HG02623 (cell line): Measurements from ENCODE around the gene XRCC5.
A peak's percentile ranks its signal among the peaks of the same experiment; 100 is the strongest.

ENCODE experiments used
- ATAC-seq: cut with Tn5 transposase; IDR thresholded peaks from one replicate; pipeline ENCODE4 v1.9.1; 2021; ENCODE audit warnings: moderate library complexity; ENCODE audit not compliant: unreplicated experiment

XRCC5 gene

GRCh38 chr2:216222650-216223352, 113.7 kb downstream of the XRCC5 start:
- peak; percentile 57 for ATAC-seq

- ATAC-seq, result no peak
Observed at GRCh38 chr2:216224388-216224787, 115.2 kb downstream of the XRCC5 start.

GRCh38 chr2:216229277-216229914, 120.2 kb downstream of the XRCC5 start:
- no peak for ATAC-seq

GRCh38 chr2:216231867-216232266, 122.7 kb downstream of the XRCC5 start:
- no peak for ATAC-seq

GRCh38 chr2:216232721-216233120, 123.6 kb downstream of the XRCC5 start:
- no peak for ATAC-seq

- ATAC-seq, result no peak
Observed at GRCh38 chr2:216233281-216233995, 124.3 kb downstream of the XRCC5 start.

GRCh38 chr2:216234106-216234505, 125.0 kb downstream of the XRCC5 start:
- ATAC-seq, result no peak

- no peak for ATAC-seq
Observed at GRCh38 chr2:216235462-216235861, 126.3 kb downstream of the XRCC5 start.

- no peak for ATAC-seq
Observed at GRCh38 chr2:216235896-216236295, 126.7 kb downstream of the XRCC5 start.

GRCh38 chr2:216236486-216236885, 127.3 kb downstream of the XRCC5 start:
- ATAC-seq, result no peak

- ATAC-seq, result no peak
Observed at GRCh38 chr2:216242365-216242764, 133.2 kb downstream of the XRCC5 start.

- no peak for ATAC-seq
Observed at GRCh38 chr2:216243026-216243425, 133.9 kb downstream of the XRCC5 start.

GRCh38 chr2:216245391-216245975, 136.3 kb downstream of the XRCC5 start:
- ATAC-seq, result no peak

GRCh38 chr2:216246766-216247165, 137.6 kb downstream of the XRCC5 start:
- ATAC-seq, result no peak
